Nucleus accumbens (tissue), 56 donors: ENCODE results near the gene CCDC88C.
A peak's percentile ranks its signal among the peaks of the same experiment; 100 is the strongest.

Experiments used
- DNase-seq, 56 donors: peaks; one replicate each; lab custom pipeline; 2025; lab: John Stamatoyannopoulos, UW

CCDC88C gene

DNA sequence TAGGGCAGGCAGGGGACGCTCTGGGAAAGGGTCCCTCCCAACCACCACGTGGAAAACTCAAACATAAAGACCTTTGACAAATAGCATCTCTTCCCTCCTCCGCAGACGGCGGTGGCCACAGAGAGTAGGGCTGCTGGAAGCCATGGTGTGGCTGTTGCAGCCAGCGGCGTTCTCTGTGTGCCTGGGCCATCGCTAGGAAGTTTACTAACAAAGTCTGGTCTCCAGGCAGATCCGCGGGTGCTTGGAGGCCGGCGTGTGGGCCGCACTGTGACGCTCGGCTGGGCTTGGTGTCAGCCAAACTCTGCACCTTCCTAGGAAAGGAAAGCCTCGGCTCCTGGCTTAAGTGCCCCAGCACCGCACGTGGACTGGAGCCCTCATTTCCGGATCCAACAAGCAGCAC is 65.6 kb downstream of the CCDC88C start:
- peak in 4 of 56 donors; percentile 25 to 43 (median 28) for DNase-seq

DNA sequence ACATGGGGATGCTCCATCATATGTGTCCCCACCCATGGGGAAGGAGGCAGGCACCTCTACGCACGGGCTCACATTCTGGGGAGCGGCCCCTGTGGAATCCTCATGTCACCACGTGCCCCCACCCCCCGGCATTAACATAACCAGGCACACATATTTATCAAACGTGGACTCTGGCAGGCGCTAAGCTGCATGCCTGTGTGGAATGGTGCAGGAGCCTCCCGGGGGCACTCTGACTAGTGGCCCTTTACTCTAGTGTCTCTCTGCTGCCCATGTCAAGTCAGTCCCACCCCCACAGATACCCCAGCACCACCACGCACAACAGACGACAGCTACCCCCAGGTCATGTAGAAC is 66.1 kb downstream of the CCDC88C start:
- peak in 1 of 56 donors; percentile 29 for DNase-seq

DNA sequence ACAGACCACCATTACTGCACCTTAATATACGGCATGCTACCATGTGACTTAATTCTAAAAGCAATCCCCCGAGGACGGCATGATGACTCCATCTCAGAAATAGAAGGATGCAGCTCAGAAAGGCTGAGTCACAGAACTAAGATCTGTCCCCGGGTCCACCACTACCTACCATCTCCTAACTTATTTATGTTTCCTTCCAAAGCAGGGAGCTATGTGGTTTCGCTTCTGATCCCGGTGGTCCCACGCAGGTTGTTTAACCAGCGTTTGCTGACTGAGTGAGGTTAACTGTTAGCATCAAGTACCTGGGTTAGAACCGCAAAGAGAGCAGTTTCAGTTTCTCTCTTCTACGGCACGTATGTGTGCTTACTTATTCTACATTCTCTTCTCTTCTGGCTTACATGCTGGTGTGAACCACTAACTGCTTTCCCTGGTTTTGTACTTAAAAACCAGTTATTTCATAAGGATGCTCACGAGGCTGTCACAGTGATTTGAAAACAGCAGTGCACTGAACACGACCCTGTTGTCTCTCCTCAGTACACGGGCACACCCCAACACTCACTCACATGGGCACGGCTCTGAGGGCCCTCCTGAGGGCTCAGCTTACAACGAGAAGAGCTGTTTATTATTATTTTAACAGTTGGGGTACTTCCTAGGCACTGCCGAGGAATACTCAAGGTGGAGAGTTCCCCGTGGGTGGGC is 66.7 kb downstream of the CCDC88C start:
- peak in 2 of 56 donors; percentile 45 to 66 for DNase-seq

DNA sequence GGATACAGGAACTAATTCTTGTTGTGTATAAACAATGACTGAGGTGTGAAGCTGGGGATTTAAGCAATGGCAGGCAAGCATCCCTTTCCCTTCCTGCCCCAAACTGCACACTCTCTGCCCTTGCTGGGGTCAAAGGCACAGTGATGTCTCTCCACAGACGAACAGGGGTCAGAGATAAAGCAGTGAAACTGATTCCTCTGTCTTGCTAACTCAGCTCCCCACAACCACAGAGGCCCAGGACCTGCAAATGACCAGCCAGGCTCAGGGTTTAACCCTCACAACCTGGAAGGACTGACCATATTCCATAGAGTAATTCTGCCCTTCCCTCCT is 67.2 kb downstream of the CCDC88C start:
- DNase-seq = no peak

DNA sequence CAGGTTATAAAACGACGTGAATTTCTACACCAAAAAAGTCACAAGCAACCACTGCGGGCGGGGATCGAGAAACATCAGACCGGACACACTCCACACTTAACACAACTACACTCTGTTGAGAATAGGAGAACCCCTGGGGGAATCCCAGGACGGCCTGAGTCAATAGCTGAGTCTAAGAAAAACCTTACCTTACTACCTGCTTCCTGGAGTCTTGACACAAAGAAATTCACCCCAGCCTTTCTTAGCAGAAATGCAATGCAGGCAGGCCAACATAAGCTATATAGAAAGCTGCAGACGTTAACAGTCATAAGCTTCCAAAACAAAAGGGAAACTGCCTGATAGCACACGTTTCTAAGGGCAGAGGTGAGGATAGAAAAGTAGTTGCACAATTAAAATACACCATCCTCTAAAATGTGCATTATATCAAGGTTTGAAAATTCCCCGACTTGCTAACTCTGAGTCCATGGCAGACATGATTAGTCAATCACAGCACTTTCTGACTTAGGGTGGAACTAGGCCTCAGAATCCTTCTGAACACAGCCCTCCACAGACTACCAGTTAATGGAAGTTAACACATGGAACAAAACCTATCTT is 68.0 kb downstream of the CCDC88C start:
- no peak for DNase-seq

DNA sequence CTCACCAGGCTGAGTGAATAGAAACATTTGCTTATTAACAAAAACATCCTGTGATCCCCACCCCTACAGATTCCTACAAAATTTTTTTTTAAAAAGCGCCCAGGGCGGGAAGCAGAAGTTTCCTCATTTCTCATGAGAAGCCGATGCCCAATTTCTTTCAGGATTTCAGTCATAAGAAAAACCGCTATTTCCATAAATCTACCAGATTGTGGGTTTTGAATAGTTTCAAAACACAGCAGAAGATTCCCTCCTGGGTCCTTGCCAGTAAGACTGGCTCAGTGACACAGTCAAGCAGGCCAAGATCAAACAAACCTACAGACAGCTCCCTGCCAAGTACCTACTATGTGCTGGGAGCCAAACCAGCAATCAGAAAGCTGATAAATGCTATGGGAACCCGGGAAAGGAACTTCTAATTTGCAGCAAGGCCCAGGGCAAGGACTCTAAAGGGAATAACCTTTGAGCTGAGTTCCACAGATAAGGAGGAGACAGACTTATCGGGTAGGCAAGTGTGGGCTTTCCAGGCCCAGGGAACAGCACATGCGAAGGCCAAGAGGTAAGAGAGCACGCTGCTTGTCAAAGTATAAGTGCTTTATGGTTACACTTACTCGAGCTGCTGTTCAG is 68.7 kb downstream of the CCDC88C start:
- no peak for DNase-seq

DNA sequence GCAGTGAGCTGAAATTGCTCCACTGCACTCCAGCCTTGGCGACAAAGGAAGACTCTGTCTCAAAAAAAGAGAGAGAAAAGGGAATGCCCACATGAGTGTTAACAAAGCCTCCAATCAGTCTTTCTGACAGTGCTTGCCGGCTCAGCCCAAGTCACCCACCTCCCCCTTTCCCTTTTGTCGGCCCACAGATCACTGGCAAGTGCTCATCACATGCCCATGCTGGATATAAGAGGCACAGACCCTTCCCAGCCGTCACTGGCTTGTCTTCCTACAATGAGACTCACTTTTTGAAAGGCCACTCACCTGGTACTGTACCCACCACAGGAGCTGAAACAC is 70.8 kb downstream of the CCDC88C start:
- no peak for DNase-seq

DNA sequence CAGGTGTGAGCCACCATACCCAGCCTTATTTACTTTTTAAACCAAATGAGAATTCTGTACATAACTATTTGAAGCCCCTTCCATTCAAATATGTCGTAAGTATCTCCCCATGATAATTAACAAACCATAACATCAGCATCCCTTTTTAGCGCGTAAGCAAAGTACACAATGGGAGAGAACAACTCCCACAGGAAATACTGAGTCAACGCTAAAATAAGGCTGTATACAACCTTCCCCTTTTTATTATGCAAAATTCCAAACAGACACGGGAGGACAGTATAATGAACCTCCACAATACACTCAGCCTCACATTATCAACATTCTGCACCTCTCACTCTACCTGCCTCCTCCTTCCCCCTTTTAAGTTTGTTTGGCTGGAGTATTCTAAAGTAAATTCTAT is 73.5 kb downstream of the CCDC88C start:
- no peak for DNase-seq

DNA sequence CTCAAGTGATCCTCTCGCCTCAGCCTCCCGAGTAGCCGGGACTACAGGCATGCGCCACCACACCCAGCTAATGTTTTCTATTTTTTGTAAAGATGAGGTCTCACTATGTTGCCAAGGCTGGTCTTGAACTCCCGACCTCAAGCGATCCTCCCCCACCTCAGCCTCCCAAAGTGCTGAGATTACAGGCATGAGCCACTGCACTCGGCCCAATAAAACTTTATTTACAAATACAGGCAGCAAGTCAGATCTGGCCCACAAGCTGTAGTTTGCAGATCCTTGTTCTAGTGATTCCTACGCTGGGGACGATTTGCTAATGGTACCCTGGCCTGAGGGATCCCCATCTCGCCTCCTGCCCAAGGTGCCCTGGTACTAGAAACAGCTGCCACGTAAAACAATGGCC is 74.6 kb downstream of the CCDC88C start:
- DNase-seq = no peak

DNA sequence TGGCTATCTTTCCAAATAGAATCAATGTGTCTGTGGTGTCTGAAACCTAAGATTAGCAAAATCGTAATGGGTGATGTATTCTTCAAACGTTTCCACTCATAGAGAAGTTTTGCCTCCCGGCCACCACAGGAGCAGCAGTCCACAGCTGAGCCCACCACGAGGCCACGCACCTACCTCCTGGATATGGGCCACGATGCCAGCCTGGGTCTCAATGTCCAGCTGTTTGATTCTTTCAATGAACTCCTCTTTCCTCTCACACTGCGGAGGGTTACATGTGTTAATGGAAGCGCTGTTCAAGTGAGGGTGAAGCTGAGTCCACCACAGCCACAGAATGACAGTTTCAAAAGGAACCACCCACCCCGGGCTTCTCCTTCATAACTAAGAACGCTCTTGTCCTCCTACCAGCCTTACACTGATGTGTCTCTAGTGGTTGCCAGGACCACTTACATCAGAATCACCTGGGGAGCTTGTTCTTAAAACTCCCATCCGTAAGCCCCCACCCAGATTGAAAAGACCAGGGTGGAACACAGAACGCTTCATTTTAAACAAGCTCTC is 75.3 kb downstream of the CCDC88C start:
- peak in 3 of 56 donors; percentile 22 to 31 (median 25) for DNase-seq

DNA sequence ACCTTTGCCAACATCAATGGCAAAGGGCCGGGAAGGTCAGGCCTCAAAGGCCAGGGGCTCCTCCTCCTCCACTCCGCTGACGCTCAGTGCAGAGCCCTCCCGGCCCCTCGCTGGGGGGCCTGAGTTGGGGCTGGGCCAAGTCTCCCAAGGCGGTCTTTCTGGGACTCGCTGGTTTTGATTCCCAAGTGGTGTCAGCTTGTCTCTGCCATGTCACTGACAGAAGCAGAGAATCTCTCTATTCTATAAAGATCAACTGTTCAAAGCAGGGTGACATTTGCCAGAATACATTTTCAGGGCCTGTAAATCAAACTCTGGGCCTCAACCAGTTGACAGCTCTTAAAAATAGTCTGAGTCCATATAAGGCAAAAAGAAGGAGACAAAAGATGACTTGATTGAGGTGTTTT is 75.9 kb downstream of the CCDC88C start:
- DNase-seq = peak in 2 of 56 donors; percentile 3 to 19

DNA sequence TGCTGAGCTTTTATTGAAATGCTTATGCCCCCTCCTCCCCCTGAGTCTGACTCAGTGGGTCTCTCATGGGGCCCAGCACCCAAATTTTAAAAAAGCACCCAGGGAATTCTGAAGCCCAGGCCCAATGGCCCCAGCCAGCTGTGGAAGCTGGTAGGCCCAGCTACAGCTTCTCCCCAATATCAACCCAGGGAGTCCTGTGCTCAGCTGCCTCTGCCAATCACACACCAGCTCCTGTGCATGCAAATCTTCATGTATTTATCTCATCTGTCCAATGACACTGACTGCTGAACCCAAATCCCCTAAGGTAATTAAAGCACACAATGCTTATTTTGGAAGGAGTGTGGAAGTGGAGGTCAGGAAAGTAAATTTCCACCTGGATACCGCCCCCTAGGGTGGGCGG is 76.3 kb downstream of the CCDC88C start:
- no peak for DNase-seq

DNA sequence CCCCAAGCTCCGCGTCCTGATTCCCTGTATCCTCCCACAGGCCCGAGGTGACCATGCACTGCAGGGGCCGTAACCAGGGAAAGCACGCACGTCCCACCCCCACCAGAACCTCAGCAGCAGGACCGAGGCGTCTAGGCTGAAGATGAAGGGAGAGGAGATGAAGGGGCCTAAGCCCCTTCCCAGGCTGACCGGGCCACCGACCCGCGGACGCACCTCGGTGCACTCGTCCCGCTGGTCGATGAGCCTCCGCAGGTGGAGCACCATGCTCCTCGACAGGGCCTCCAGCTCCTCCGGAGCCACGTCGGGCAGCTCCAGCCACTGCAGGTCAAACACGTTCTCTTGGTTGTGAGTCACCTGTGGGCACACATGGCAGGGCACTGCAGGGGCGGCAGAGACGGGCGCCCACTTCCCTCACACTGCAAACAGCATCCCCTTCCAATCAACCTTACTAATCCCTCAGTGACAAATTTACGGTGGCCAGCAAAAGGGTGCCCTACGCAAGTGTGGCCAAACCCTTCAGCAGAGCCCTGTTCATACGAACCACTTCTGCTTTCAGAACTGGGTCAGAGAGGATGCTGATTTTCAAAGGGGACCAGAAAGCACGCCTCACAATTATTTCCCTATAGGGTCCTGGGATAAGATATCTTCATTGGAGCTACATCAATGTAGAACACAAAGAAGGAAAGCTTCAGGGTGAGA is 77.8 kb downstream of the CCDC88C start:
- DNase-seq = no peak

DNA sequence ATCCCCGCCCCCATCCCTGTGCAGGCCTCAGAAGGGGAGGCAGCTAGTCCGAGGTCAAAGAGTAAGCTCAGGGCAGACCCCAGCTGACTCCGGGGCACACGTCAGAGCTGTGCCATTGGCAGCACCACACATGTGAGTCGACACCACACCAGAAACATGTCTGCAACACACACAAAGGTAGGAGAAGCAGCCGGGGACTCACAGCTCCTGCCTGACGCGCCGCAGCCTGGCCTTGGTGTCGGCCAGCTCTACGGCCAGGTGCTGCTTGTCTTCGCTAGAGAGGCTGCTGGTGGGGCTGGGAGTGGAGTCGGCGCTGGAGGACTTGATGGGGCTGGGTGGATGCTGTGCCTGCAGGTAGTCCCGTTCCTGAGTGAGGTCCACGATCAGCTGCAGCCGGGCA is 78.5 kb downstream of the CCDC88C start:
- no peak for DNase-seq

DNA sequence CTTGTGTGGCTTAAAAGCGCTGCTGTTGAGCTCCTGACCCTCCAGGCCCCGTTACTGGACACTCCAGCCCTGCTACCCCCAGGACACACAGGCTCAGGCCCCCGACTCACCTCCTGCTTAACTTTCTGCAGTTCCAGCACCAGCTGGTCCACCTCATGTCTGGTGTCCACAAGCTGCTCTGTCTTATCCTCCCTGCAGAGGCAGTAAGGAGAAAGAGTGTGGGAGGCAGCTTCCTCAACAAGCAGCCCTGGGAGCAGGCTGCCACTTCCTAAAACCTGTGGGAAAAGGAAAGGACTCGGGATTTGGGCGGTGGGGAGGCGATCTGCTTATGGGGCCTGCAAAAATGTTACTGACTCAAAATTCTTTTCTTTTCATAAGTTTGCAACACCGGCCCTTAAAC is 79.2 kb downstream of the CCDC88C start:
- DNase-seq = no peak

DNA sequence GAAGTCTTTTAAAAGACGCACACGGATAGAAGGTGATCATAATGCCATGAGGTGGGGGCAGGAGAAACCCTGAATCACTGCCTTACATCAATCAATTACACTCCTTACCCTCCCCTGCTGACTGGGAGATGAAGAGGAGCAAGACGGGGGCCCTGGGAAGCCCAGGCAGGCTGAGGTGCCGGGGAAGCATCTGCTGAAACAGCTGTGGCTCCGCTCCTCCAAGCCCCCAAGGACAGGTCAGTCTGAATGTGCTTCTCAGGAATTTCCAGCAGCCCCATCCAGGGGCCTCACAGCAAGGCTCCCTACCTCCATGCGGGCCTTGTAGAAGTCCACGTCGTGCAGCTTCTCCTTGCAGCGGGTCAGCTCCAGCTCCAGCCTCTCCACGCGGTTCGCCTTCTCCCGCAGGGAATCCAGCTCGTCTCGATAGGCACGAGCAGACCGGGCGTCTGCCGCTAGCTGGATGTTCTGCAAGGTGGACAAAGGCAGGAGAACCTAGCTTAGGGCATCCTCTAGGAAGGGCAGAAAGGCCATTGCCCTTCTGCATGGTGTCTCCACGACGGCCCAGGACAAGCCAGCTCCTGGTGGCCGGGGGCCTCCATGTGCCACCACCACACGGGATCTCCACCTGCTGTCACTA is 79.8 kb downstream of the CCDC88C start:
- peak in 3 of 56 donors; percentile 38 to 44 (median 40) for DNase-seq

DNA sequence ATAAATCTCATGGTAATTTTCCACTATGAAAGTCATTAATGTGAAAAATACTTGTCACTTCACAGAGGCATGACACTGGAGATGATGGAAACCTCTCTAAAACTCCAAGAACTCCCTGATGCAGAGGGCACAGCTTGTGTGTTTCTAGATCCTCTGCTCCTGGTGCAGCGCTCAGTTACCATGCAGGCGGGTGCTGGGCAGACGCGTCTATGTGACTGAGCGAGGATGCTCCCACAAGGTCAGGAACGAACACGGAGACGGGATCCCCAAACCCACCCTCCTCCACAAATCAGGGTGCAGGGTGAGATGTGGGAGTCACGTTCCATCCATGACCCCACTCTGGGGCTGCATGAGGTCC is 81.5 kb downstream of the CCDC88C start:
- DNase-seq = peak in 1 of 56 donors; percentile 27

DNA sequence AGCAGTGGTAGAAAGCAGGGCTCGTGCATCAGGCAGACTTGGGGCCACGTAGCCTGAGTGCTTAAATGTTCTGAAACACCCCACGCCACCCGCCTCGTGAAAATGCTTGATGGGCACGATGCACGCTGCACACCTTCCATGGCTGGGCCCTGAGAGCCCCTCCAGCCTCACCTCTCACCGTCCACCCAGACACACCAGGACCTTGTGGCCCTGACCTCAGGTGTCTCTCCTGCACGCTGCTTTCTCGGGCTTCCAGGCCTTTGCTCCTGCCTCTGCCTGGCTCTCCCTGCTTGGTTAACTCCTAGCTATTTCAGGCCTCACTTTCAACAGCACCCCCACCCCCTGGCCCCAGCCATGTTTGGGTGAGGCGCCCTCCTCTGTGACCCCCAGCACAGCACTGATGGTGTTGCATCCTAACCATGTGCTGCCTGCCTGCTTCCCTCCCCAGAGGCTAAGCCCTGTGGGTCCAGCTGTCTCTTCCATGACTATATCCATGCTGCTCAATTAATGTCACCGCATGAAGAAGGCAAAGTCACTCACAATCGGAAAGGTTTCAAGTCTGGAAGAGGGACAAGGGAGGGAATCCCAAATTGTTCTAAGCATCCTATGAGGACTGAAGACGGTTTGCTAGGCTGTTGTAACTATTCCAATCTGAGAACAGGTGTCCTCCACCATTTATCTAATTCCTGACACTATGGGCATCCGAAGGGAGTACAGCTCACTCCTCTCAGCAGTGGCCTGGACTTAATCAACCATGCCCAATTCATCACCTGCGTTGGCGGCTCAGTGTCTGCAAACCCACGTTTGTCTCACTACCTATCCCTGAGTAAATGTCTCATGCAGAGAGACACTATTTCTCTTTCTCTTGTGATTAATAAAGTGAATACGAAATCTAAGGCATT is 82.2 kb downstream of the CCDC88C start:
- no peak for DNase-seq

DNA sequence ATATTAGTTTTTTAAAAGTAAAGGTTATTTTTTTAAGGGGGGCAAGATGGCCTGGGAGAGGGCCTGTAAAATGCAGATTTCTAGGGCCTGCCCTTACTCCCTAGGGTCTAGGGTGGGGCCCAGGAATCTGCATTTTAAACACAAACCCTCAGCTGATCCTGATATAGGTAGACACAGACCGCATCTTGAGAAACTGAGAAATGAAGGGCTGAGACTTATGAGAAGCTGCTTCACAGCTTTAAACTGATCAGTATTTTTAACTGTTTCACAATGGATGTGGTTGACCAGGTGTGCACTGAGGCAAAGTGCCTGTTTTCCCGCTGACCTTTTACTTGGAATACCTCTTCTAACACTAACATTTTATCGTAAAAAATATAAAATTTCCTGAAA is 84.0 kb downstream of the CCDC88C start:
- no peak for DNase-seq
